HG02840 (cell line): Measurements from ENCODE around the gene POLR3B.

ENCODE experiments used
- ATAC-seq: cut with Tn5 transposase; IDR thresholded peaks from one replicate; pipeline ENCODE4 v1.9.1; 2021; ENCODE audit warnings: mild to moderate bottlenecking, moderate library complexity, moderate number of reproducible peaks; ENCODE audit not compliant: unreplicated experiment, low FRiP score

Gene POLR3B

DNA sequence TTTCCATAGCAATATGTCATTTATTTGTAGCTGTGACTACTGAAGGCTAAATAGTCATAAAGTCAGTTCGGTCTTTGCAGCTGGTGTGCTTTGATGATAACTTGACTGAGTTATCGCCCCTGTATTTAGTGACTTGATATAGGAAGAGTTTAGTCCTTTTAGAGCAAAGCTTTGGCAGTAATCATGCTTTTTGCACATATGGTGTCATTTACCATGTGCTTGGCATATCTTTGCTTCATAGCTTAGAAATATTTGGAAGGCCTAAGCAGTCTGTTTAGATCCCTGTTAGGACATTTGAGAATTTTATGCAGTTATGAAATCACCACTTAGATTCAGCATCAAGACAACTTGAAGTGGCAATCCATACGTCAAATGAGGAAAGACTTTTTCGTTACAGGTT is 31.6 kb downstream of the POLR3B start:
- ATAC-seq = no peak

DNA sequence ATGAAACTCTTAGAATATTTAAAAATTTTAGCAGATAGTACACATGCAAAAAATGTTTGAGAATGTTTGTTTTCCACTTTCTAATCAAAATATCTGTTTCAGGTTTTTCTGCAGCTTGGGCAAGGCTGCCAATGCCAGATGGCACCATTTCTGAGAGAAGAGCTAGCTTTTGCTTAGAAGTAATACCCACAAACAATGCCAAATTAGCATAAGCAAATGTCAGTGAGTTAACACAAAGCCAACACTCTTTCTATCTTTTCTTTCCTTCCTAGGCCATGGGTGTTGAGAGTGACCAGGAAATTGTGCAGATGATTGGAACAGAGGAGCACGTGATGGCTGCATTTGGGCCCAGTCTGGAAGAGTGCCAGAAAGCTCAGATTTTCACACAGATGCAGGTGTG is 35.2 kb downstream of the POLR3B start:
- ATAC-seq = no peak

DNA sequence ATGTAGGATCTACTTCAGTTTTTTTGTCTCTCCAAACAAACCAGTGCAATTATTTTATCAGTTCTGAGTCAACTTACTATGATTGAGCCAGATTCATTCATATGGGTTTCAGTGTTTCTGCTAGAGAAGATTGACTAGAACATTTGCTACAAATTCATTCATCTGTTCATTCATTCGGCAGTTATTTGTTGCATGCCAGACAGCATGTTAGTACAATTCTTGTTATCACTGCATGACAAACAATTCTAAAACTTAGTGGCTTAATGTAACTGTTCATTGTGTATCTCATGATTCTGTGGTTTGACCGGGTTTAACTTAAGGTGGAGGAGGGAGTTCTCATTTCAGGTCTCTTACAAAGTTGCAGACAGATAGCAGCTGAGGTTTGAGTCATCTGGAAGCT is 52.3 kb downstream of the POLR3B start:
- ATAC-seq = no peak

DNA sequence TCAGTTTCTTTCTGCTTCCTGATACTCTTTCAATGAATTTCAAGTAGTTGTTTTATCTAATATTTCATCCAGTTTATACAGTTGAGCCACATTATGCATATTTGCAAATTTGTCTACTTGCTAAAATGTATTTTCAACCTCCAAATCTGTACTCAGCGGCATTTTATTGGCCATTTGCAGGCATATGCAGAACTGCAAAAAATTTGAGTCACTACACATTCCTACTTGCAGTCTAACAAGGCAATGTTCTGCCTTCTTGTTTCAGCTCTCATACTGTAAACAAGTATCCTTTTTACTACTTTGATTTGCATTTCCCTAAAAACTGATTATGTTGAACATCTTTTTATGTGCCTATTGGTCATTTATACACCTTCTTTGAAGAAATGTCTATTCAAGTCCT is 55.0 kb downstream of the POLR3B start:
- no peak for ATAC-seq

DNA sequence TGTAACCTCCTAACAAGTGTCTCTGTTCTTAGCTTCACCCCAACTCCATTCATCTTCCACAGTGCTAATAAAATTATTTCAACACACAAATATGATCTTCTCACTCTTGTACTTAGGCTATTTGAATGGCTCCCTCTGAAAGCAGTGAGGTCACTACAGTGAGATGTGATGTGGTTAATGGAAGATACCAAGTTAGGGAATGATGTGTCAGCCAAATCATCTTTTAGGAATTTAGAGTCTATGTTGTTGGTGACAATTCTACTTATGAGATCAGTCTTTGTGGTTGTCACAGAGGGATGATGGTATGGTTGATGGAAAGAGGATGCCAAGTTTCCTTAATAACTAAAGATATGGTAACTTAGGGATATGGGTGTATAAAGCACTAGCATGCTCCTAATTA is 57.6 kb downstream of the POLR3B start:
- no peak for ATAC-seq

DNA sequence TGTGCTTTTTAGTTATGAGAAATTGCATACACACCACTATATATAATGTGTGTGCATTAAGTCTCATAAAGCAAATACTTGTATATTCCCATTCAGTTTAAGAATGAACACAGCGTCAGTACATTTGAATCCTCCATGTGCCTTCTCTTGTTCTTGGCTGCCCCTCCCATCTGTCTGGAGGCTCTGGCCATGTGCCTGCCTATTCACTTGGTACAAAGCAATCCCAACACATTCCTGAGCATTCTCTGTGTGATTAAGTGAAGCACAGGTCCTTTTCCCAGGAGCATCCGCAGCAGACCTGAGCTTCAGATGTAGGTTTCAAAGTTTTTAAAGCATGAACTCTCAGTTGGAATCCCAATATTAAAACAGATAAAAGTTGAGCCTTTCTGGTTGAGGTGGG is 58.7 kb downstream of the POLR3B start:
- no peak for ATAC-seq

DNA sequence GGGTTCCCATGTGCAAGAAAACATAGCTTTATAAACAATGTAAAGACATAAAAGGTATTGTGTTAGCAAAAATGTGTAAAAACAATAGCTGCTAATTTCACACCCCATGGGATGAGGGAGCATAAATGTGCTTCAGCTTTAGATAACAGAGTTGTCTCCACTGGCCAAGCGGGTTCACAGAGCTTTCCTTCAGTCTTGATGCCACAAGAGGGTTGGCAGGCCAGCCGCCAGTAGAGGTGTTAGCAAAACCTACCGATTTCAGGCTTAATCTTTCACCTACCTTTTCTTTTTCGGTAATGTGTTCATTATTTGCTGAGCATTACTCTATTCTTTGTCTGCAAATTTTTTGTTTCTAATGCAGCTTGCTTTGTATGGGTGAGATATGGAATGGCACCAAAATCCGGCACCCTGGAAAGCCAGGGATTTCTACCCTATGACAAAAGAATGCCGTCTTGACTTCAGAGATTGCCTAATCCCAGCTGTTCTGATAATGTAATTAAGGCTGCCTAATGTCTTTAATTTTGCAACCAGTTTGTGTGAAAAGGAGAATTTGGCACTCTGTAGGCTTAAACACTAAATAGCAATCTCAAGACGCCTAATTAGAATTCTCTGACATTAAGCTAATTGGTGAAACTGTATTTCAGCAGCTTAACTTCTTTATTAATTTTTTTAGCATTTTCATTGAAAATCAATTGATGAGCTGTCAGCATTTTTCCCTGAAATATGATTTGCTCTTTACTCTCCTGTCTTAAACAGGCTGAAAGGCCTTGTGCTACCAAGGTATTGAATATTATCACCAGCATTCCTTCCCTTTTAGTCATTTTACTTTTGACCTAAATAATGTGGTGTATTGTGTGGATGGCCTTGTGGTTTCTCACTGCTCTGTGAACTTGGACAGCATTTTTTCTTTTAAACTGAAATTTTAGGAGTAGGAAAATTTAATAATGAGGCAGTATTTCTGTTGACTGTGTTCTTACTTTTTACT is 60.7 kb downstream of the POLR3B start:
- no peak for ATAC-seq

DNA sequence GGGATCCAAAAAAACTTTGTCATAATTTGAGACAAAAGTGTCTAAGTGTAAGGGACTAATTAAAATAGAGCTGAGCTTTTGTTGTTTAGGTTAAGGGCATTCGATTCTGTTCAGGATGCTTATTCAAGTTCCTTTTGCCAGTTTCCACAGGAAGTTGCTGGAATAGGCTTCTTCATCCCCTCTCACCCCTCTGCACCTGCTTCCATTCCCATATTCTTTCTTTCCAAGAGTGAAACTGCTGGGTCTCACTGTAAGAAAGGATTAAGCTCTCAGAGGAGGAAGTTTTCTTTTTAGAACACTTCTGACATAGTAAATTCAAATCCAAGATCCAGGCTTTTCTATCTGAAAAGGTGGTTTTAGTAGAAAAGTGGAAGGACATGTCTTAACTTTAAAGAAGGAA is 61.4 kb downstream of the POLR3B start:
- ATAC-seq = no peak

DNA sequence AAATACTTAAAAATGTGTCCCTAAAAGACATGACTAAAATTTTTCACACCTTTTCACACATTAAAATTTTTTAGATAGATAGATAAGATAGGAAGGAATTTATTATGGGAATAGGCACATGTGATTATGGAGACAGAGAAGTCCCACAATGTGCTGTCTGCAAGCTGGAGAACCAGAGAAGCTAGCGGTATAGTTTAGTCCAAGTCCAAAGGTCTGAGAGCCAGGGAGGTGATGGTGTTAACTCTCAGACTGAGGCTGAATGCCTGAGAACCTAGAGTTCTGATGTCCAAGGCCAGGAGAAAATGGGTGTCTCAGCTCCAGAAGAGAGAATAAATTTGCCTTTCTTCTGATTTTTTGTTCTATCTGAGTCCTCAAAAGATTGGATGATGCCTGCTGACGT is 65.7 kb downstream of the POLR3B start:
- no peak for ATAC-seq

DNA sequence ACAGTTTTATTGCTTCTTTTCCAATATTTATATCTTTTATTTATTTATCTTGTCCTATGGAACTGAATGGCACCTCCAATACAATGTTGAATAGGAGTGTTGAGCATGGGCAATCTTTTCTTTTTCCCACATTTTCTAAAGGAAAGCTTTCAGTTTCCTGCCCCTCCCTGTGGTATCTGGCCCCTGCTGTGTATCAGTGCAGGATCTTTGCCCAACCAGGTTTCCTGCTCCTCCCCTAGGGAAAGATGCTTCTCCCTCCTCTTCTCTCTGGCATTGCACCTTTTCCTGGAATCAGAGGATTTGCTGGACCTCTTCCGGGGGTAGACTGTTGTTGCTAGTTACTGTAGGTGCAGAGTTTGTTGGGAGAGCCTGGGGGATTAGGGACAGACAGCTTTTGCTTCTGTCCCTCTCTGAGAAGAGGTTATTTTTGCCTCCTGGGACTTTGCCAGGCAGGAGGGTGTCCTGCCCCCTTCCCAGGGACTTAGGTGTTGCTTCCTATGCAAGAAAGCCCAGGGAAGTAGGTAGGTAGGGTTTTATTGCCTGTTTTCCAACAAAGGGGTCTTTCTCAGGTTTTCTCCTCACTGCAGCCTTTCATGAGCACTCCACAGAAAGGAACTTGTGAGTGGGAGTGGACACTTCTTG is 67.6 kb downstream of the POLR3B start:
- no peak for ATAC-seq

DNA sequence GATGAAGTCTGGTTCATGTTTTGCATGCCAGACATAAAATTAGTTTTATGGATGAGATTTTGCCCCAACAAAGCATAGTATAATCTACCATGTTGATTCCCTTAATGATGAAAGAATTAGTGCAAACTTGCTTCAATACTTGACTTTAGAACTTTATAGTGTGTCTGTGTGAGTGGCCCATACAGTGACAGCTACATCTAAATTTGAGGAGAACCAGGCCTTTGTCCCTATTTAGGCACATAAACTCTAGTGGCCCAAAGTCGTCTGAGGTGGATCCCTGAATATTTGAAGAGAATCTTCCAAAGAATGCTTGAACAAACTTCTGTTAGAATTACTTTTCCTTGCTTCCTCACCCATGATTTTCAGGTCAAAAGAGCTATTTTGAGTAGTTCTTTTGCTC is 70.4 kb downstream of the POLR3B start:
- ATAC-seq = no peak

DNA sequence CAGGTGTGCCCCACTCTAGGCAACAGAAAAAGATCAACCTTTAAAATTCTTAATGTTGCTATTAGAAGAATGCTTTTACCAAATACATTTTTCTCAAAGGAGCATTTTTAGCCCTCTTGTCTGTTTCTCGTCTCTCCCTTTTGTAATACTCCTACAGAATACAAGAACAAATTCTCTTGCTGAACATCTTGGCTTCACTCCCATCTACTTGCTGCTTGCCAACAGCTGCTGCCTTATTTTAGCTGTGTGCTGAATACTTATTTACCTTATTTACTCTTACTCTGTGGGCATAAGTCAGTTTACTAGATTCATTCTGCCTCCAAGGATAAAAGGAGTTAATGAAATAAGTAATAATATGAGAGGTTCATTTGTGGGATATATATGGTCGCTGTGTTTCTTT is 70.8 kb downstream of the POLR3B start:
- no peak for ATAC-seq

DNA sequence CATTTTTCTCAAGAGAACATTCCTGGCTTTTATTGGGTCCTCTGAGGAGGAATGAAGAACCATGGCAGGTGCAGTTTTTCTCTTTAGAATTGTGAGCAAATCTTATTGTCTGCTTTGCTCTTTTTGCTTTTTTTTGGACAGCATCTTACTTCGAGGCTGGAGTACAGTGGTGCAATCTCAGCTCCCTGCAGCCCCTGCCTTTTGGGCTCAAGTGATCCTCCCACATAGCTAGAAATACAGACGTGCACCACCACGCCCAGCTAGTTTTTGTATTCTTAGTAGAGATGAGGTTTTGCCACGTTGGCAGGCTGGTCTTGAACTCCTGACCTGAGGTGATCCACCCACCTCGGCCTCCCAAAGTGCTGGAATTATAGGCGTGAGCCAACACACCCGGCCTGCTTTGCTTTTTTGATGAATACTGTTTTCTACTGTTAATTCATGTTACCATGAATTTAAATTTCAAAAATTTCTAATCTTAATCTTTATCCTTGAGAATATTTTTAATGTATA is 71.5 kb downstream of the POLR3B start:
- ATAC-seq = no peak

DNA sequence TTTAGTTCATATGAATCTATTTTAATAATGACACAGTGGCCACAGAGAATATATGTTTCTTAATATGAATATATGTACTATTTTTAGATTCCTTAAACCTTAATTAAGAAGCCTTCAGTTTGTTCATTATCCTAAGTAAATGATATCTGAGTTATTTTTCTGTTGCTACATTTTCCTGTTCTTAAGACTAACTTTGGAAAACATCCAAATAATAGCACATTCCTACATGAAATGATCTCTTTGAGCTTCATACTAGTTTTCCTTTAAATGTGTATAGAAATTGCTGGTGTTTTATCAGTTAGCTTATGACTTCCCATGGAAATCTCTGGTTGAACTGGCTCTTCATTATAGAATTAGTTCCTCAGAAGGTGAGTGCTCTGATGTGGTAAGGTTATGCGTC is 72.1 kb downstream of the POLR3B start:
- no peak for ATAC-seq

DNA sequence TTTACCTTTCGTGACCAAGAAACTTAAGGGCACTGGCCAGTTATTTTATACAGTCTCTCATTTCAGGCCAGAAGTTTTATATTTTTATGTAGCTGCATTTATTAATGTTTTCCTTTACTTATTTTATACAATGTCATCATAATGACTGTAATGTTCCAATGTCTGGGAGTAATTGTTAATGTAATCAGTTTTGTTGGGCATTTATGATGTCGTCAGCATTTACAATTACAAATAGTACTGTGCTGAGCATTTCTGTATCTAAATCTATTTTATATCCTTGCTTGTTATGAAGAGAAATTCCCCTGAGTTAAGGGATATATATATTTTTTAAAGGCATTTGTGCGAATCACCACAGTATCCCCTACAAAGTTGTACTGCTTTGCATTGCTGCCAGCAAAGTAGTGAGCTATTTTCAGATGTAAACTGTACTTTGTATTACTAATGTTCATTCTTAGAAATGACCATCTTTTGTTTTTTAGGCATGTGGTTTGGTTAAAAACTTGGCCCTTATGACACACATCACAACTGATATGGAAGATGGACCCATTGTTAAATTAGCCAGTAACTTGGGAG is 74.4 kb downstream of the POLR3B start:
- ATAC-seq = no peak

DNA sequence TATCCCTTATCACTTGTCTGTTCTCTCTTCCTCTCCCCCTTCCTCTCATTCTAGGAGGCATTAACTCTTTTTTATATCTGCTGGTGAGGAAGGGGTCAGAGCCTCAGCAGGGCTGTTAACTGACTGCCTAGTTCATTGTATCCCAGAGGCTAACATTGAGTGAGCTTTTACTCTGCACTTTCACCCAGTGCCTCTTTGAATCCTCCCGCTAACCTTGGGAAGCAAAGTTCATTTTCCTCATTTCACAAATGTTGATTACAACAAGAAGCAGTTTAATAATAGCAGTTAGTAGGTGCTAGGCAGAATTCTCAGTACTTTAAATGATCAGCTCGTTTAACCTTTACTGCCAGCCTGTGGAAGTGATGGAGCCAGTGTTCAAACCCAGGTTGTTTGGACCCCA is 75.5 kb downstream of the POLR3B start:
- no peak for ATAC-seq

DNA sequence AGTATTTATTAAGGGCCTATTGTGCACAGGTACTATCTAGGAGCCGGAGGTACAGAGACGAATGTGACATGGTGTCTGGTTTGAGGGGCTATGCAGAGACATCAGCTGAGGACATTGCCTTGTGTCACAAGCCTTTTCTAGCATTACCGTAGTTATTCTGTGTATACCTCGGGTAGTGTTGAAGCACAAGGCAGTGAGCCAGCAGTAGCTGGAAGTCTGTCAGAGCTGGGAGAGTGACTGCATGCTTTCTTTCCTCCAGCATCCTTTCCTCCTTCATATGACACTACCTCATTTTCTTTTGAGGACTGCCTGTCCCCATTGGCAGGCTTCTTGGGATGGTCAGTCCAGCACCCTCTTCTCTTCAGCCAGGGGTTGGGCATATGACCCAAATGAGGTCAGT is 77.0 kb downstream of the POLR3B start:
- no peak for ATAC-seq

DNA sequence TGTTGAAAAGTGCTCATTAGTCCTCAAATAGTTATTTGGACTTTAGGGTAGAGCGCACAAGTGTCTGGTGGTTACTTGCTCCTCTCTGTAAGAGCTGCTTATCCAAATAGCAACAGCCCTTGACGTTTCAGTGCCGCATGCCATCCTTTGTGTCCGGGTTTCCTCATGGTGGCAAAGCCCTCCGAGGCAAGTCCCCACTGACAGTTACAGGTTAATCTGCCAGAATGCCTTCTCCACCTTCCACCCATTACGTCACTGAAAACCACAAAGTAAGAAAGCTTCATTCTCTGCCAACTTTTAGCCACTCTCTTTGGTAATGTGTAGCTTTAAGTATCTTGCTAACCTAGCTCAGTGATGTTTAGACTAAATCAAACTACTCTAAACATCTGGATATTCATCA is 78.6 kb downstream of the POLR3B start:
- ATAC-seq = no peak

DNA sequence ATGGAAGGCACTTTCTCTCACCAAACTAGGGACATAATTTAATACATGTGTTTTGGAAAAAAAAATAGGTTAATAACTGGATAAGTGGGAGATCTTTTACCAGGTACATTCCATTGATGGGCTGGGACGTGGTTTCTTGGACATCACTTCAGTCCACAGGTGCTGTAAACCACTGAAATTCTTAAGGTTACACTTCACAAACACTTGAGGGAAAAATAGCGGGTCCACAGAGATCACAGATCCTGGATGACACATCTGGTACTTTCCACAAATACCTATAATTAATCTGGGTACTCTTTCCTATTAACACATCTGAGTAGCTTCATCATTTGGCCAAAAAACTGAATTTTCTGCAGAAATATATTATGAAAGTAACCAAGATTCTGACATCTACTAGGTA is 85.0 kb downstream of the POLR3B start:
- no peak for ATAC-seq

DNA sequence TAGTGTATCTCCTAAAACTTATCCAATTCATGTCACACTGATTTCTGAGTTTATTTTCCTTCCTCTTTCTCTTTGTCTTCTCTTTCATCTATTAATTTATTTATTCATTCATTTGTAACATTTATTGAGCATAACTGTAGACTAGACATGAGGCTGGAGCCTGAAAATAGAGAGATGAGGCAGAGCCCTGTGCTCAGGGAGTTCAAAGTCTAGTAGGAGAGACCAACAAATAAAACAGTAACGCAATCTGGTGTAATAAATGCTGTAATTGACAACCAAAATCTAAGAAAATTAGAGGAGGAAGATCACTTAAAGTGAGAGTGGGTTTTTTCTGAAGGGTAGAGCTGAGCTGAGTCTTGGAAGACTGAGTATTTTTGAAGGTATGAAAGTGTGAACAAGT is 87.5 kb downstream of the POLR3B start:
- ATAC-seq = no peak

DNA sequence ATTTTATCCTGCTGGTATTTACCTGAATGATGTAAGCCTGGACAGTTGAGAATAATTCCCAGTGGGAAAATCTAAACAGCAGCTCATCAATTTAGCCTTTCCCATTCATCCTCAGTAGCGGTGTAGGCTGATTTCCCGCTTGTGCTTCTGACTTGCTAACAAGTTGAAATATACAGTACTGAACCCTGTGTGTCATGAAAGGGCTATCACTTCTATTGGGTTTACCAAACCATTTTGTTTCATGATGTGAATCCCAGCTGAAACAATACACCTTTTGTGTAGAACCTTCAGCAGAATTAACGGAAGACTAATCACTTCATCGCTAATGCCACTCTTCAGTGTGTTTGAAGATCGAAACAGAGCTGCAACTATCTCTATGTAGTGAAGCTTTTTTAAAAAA is 88.4 kb downstream of the POLR3B start:
- no peak for ATAC-seq
